Gastroesophageal sphincter (tissue), 4 donors: ENCODE data around the gene ASIC3. TPM values are rescaled to one million over a fixed set of nuclear protein-coding genes. Genes with fewer than 3 reads are reported as not detected.

ENCODE experiments used
- ATAC-seq: fragments of 150-250 bp; one replicate; pipeline ENCODE4 v1.9.1; 2016; ENCODE audit warnings: mild to moderate bottlenecking, moderate library complexity
- H3K27ac ChIP-seq, 4 donors: fragments of 200-600 bp; sonication (generic) in 3 of 4; 1 replicate in 3 of 4; 2 replicates in 1 of 4; pipeline ENCODE4 v1.5.1; 2016 to 2019
- H3K27me3 ChIP-seq: fragments of 200-600 bp; sonication (generic); one replicate; pipeline ENCODE4 v1.5.1; 2019
- H3K36me3 ChIP-seq, 2 donors: fragments of 200-600 bp; sonication (generic); one replicate each; pipeline ENCODE4 v1.5.1; 2019; ENCODE audit warnings: control low read depth in 1 of 2
- H3K4me1 ChIP-seq, 3 donors: fragments of 200-600 bp; sonication (generic); 1 replicate in 2 of 3; 2 replicates in 1 of 3; pipeline ENCODE4 v1.5.1; 2016 to 2019; ENCODE audit warnings: control low read depth in 2 of 3
- H3K4me3 ChIP-seq, 2 donors: fragments of 200-600 bp; sonication (generic); one replicate each; pipeline ENCODE4 v1.5.1; 2019; ENCODE audit warnings: mild to moderate bottlenecking in 1 of 2, moderate library complexity in 1 of 2
- H3K9me3 ChIP-seq, 3 donors: fragments of 200-600 bp; sonication (generic); one replicate each; pipeline ENCODE4 v1.5.1; 2017 to 2019; ENCODE audit warnings: control low read depth in 2 of 3
- EP300 ChIP-seq: sonication (generic); formaldehyde crosslinking; IDR thresholded peaks from one replicate; pipeline ENCODE4 v1.6.1; 2017; ENCODE audit warnings: antibody characterized with exemption, mild to moderate bottlenecking
- POLR2A ChIP-seq, 2 donors: fragments of 450-650 bp; IDR thresholded peaks; one replicate each; pipeline ENCODE4 v1.6.1; 2017; ENCODE audit warnings: antibody characterized with exemption in 2 of 2, mild to moderate bottlenecking in 2 of 2, moderate library complexity in 1 of 2
- POLR2AphosphoS5 ChIP-seq: sonication (generic); formaldehyde crosslinking; IDR thresholded peaks from one replicate; pipeline ENCODE4 v1.6.1; 2017; ENCODE audit warnings: antibody characterized with exemption
- WGBS, 2 donors: methylation state at CpG; one replicate each; pipeline ENCODE4 v1.1.5; 2018; ENCODE audit warnings: low coverage in 1 of 2; 5-methylcytosine and 5-hydroxymethylcytosine counted together
- total RNA-seq, 4 donors: library from RNA; depleted of rRNA; stranded (reverse); fragments of >200 nt; gene quantifications; one replicate each; pipeline ENCODE4 v1.1.0, GENCODE V29; 2016
- TF ChIP-seq, protein P1 (sequence below), 4 experiments: fragments of 200-600 bp in 2 of 4; fragments of 450-650 bp in 2 of 4; sonication (generic) in 1 of 4; IDR thresholded peaks; one replicate each; pipeline ENCODE4 v1.5.1; 2017 to 2019; ENCODE audit warnings: antibody characterized with exemption in 4 of 4, mild to moderate bottlenecking in 2 of 4, moderate library complexity in 2 of 4

ASIC3 gene
- total RNA-seq, 4 donors from 2014 or later = 1.7 to 3.1 (median 2.1) TPM; not detected in 1

DNA sequence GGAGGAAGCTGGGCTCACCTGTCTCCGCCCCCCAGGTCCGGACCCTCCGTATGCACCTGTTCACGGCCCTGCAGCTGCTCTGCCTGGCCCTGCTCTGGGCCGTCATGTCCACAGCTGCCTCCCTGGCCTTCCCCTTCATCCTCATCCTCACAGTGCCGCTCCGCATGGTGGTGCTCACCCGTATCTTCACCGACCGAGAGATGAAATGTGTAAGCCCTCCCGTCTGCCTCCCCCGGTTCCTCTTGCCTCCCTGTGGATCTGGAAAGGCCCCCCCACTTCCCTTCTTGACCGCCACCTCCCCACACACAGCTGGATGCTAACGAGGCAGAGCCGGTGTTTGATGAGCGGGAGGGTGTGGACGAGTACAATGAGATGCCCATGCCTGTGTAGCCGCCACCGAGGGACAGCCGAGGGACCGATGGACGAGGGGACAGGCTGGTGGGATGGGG lies 27.7 kb downstream of the ASIC3 start:
- no peak for TF ChIP-seq POLR2A (IDR thresholded peaks at IDR 0.05)
- TF ChIP-seq, protein P1, sequence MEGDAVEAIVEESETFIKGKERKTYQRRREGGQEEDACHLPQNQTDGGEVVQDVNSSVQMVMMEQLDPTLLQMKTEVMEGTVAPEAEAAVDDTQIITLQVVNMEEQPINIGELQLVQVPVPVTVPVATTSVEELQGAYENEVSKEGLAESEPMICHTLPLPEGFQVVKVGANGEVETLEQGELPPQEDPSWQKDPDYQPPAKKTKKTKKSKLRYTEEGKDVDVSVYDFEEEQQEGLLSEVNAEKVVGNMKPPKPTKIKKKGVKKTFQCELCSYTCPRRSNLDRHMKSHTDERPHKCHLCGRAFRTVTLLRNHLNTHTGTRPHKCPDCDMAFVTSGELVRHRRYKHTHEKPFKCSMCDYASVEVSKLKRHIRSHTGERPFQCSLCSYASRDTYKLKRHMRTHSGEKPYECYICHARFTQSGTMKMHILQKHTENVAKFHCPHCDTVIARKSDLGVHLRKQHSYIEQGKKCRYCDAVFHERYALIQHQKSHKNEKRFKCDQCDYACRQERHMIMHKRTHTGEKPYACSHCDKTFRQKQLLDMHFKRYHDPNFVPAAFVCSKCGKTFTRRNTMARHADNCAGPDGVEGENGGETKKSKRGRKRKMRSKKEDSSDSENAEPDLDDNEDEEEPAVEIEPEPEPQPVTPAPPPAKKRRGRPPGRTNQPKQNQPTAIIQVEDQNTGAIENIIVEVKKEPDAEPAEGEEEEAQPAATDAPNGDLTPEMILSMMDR (IDR thresholded peaks at IDR 0.05) = no peak
- TF ChIP-seq EP300 = no peak
- no peak for TF ChIP-seq POLR2AphosphoS5
- Histone ChIP-seq H3K9me3 (no peaks in the 10 kb centered on the region), H3K4me3 (no peak overlapping the region), H3K4me1 (peaks cover 0 to 42% (median 14%) of the 10 kb centered on the region in 3 donors), H3K27me3 (no peaks in the 10 kb centered on the region), H3K36me3 (peaks cover 0 to 68% of the 10 kb centered on the region in 2 donors), H3K27ac (no peak overlapping the region)
- ATAC-seq = no peak
- 75 to 85% methylated on average over 5 to 20 of the region's 22 CpGs for WGBS, 2 donors

DNA sequence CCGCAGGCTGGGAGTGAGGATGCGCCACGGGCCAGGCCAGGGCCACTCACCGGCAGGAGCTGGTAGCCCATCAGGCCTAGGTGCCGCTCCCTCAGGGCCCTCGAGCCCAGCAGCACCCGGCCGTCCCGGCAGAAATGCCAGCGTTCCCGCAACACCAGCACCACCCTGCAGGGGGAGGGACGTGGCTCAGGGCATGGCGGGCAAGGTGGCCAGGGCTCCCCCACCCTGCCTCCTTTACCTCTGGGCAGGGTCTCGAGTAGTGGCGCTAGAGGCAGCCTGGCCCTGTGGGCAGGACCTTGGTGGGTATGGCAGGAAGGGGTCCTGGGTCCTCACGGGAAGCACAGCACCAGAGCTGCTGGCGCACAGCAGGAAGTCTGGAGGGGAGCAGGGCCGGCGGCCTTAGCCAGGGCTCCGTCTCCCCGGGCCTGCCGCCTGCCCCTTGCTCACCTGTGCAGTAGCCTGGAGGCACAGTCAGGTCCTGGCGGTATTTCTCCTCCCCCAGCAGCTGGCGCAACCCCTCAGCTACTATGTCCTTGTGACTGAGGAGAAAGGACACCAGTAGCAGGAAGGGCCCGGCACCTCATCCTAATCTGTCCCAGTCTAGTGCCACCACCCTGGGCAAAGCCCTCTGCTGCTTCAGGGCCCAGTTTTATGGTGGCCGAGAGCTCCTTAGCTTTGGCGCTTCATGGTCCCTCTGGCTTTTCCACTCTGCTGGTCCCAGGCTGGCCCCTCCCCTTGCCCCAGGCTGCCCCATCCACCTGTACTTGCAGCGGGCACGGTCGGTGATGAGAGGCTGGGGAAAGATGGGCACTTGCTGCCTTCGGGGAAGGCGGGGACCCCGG lies 28.8 kb downstream of the ASIC3 start:
- no peak overlapping the region for H3K4me3 ChIP-seq
- peaks cover 3 to 52% (median 24%) of the 10 kb centered on the region in 3 donors for H3K4me1 ChIP-seq
- TF ChIP-seq, protein P1 (IDR thresholded peaks at IDR 0.05) = no peak
- TF ChIP-seq EP300 = no peak
- TF ChIP-seq POLR2AphosphoS5 = no peak
- no peak for TF ChIP-seq POLR2A (IDR thresholded peaks at IDR 0.05)
- H3K9me3 ChIP-seq = no peaks in the 10 kb centered on the region
- H3K36me3 ChIP-seq = peaks cover 0 to 57% of the 10 kb centered on the region in 2 donors
- no peak for ATAC-seq
- WGBS, 2 donors = no CpG with 5 or more reads among the region's 33 CpGs
- H3K27ac ChIP-seq = peak overlapping the region in 2 of 4 donors; percentile 15 to 36
- H3K27me3 ChIP-seq = no peaks in the 10 kb centered on the region

DNA sequence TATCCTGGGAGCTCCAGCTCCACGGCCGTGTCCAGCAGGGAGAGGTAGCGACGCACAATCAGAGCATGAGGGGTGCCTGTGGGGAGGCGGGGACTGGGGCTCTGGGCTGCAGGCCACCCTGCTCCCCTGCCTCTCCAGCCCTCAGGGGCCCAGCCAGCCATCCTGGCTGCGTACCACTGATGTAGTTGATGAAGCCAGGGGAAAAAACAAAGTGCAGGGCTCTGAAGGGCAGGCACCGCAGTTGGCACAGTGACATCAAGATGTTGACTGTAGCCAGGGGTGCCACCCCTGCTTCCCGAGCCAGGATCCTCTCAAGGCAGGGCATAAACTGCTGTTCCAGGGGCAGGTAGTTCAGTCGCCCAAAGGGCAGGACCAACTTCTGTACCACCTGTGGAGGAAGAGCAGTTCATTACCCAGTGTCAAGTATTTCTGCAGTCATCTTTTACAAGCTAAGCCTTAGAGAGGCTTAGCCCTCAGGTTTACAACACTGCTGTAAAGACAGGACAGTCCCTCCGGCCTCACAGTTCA lies 29.4 kb downstream of the ASIC3 start:
- ATAC-seq = no peak
- peaks cover 0 to 51% of the 10 kb centered on the region in 2 donors for H3K36me3 ChIP-seq
- H3K27me3 ChIP-seq = no peaks in the 10 kb centered on the region
- no peak overlapping the region for H3K4me3 ChIP-seq
- H3K27ac ChIP-seq = peak overlapping the region in 2 of 4 donors; percentile 15 to 36
- 80% methylated on average over 1 of the region's 10 CpGs; no CpG with 5 or more reads in 1 of the 2 donors for WGBS, 2 donors
- no peaks in the 10 kb centered on the region for H3K9me3 ChIP-seq
- peaks cover 8 to 59% (median 30%) of the 10 kb centered on the region in 3 donors for H3K4me1 ChIP-seq
- TF ChIP-seq EP300 (no peak), POLR2AphosphoS5 (no peak)

DNA sequence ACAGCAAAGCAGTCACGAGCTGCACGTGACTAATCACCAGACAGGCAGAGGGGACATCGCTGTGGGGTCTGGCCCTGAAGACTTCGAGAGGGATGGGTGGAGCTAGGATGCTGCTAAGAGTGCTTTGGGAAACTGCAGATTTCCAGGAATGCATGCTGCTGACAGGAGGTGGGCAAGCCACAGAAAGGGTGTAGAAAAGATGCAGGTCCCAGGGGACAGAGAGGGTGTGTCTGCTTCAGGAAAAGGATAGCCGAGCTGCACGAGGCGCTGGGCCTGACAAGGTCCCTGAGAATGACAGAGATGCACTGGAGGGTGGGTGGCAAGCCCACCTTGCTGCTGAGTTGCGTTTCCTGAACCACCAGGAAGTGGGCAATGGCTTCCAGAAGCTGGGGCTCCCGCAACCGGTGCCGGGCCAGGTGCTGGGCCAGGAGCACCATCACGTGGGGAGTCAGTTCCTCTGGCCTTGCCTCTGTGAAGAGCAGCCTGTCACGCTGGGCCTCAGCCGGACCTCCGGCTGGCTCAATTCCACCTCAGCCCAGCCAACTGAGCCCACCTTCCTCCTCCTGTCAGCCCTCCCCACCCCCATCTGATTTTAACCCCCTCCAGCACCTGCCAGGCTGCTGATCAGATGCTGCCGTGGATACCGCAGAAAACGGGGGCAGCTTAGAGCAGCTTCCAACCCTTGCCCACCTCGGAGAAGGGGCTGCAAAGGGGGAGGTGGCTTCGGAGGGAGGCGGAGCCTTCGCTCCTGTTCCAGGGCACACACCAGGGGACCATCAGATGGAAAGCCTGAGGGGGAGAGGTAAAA lies 30.1 kb downstream of the ASIC3 start:
- WGBS, 2 donors = 29 to 34% methylated on average over 5 to 7 of the region's 22 CpGs
- TF ChIP-seq, protein P1 (IDR thresholded peaks at IDR 0.05) = no peak
- no peak for TF ChIP-seq EP300
- no peak for TF ChIP-seq POLR2A (IDR thresholded peaks at IDR 0.05)
- TF ChIP-seq POLR2AphosphoS5 = no peak
- H3K27ac ChIP-seq = peak overlapping the region in 3 of 4 donors; percentile 15 to 36 (median 16)
- H3K4me3 ChIP-seq = no peak overlapping the region
- H3K9me3 ChIP-seq = no peaks in the 10 kb centered on the region
- H3K36me3 ChIP-seq = peaks cover 0 to 44% of the 10 kb centered on the region in 2 donors
- peaks cover 8 to 66% (median 30%) of the 10 kb centered on the region in 3 donors for H3K4me1 ChIP-seq
- no peaks in the 10 kb centered on the region for H3K27me3 ChIP-seq
- no peak for ATAC-seq
